HG02571 (cell line): ENCODE results near the gene M6PR.

Source experiments
- ATAC-seq: cut with Tn5 transposase; IDR thresholded peaks from one replicate; pipeline ENCODE4 v1.9.1; 2021; ENCODE audit warnings: mild to moderate bottlenecking, moderate library complexity; ENCODE audit not compliant: unreplicated experiment

The M6PR gene

GRCh38 chr12:8949342-8950220 lies at the start of gene M6PR:
Gene M6PR, minus strand, starts transcription at chr12:8949645. Its CDS starts 3,241 bp downstream, at chr12:8946404.
- peak; percentile 82 for ATAC-seq

- ATAC-seq, result peak; percentile 95
These were observed 47.4 kb upstream of the M6PR start for GRCh38 chr12:8996682-8997405.

GRCh38 chr12:8995021-8995775 lies 45.8 kb upstream of the M6PR start:
- no peak for ATAC-seq

- no peak for ATAC-seq
These were observed 44.4 kb upstream of the M6PR start for GRCh38 chr12:8993827-8994226.

GRCh38 chr12:8991371-8992345 lies 42.2 kb upstream of the M6PR start:
- no peak for ATAC-seq

GRCh38 chr12:8989413-8989812 lies 40.0 kb upstream of the M6PR start, which contains the start of gene KLRG1:
Gene KLRG1, plus strand, starts transcription at chr12:8989546. Its CDS starts 90 bp downstream, at chr12:8989636.
- no peak for ATAC-seq

GRCh38 chr12:8987685-8988084 lies 38.2 kb upstream of the M6PR start:
- ATAC-seq, result no peak

- no peak for ATAC-seq
These were observed 37.7 kb upstream of the M6PR start for GRCh38 chr12:8987163-8987562.

GRCh38 chr12:8985213-8985754 lies 35.8 kb upstream of the M6PR start:
- ATAC-seq, result no peak

- ATAC-seq, result no peak
These were observed 30.7 kb upstream of the M6PR start for GRCh38 chr12:8980137-8980536.

- no peak for ATAC-seq
These were observed 21.0 kb upstream of the M6PR start for GRCh38 chr12:8970432-8970831.

- no peak for ATAC-seq
These were observed 20.5 kb upstream of the M6PR start for GRCh38 chr12:8969861-8970411.

GRCh38 chr12:8968761-8969160 lies 19.3 kb upstream of the M6PR start:
- no peak for ATAC-seq

- no peak for ATAC-seq
These were observed 10.7 kb upstream of the M6PR start for GRCh38 chr12:8960176-8960575.

GRCh38 chr12:8958066-8958465 lies 8.6 kb upstream of the M6PR start:
- ATAC-seq, result no peak

GRCh38 chr12:8957561-8957960 lies 8.1 kb upstream of the M6PR start:
- no peak for ATAC-seq

GRCh38 chr12:8956772-8957171 lies 7.3 kb upstream of the M6PR start:
- no peak for ATAC-seq

- ATAC-seq, result no peak
These were observed 6.6 kb upstream of the M6PR start for GRCh38 chr12:8956073-8956472.

GRCh38 chr12:8953773-8954402 lies 4.4 kb upstream of the M6PR start:
- ATAC-seq, result no peak
